ENCODE data around the gene RAD51B.
A peak's percentile ranks its signal among the peaks of the same experiment; 100 is the strongest.
"Not testable (repeated sequence)": the region's sequence is repeated elsewhere in the genome, so short reads cannot be mapped to it uniquely, and the experiment has no call there.

RAD51B gene

DNA sequence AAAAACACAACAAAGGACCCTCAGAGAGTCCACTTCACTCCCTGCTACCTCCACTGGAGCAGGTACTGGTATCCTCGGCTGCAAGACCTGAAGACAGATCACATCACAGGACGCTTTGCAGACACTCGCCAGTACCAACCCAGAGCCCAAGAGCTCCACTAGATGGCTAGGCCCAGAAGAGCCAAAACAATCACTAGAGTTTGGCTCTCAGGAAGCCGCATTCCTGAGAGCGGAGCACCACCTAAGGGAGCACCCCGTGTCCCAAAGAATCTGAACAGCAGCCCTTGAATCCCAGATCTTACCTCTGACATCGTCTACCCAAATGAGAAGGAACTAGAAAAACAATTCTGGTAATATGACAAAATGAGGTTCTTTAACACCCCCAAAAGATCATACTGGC is 399.8 kb downstream of the RAD51B start:
- no peak for DNase-seq

DNA sequence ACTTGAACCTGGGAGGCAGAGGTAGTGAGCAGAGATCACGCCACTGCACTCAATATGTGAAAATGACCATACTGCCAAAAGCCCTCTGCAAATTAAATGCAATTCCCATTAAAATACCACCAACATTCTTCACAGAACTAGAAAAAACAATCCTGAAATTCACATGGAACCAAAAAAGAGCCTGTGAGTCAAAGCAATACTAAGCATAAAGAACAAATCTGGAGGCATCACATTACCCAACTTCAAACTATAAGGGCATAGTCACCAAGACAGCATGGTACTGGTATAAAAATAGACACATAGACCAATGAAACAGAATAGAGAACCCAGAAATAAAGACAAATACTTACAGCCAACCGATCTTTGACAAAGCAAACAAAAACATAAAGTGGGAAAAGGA is 401.5 kb downstream of the RAD51B start:
- not testable (repeated sequence) for DNase-seq

DNA sequence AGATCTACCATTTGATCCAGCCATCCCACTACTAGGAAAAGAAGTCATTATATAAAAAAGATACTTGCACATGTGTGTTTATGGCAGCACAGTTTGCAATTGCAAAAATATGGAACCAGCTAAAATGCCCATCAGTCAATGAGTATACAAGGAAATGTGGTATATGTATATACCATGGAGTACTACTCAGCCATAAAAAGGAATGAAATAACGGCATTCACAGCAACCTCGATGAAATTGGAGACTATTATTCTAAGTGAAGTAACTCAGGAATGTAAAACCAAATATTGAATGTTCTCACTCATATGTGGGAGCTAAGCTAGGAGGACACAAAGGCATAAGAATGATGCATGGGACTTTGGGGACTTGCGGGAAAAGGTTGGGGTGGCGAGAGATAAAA is 402.6 kb downstream of the RAD51B start:
- DNase-seq = no peak

DNA sequence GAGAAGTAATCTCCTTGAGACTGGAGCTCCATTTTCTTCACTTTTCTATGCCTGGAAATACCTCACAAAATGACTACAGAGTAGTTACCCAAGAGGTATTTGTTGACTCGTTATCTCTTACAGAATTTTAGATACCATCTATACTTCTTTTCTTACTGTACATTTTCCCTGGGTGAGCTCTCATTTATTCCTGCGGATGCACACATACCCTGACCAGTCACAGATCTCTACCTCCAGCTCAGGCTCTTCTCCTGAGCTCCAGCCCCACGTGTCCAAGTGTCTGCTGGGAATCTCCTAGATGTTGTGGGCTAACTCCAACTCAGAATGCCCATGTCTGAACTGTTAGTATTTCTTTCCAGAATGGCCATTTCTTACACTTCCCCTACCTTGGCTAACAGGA is 403.1 kb downstream of the RAD51B start:
- no peak for DNase-seq

DNA sequence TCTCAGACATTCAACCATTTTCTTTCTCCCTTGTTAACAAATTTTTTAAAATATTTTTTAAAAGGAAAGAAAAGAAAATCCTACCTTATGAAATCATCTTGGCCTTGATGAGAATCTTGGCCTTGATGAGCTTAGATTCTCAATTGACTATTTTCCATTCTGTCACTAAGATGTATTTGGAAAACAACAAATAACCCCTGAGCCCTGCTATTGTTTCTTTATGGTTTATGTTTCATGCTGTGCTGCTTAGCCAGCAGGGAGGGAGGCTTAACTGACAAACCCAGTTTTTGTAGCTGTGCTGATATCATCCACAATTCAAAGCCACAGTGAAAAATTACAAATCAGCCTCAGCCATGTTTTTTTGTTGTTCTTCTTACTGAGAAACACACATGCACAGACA is 404.1 kb downstream of the RAD51B start:
- no peak for DNase-seq

DNA sequence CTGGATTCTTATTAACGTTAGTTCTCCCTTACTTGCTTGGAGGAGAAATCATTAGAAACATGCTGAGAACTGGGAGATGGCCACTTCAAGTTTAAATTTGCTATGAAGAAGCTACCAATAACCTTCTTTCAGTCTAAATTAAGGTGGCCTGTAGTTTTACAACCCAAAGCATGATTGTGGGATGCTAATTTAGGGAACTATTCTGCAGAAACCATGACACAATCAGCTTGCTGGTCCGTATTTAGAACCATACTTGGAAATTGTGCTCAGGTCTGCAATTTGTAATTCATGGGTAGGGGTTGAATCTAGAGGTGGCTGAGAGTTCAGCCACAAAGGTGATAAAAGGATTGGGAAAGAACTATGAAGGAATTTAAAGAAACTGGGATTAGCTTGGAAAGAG is 405.7 kb downstream of the RAD51B start:
- no peak for DNase-seq

DNA sequence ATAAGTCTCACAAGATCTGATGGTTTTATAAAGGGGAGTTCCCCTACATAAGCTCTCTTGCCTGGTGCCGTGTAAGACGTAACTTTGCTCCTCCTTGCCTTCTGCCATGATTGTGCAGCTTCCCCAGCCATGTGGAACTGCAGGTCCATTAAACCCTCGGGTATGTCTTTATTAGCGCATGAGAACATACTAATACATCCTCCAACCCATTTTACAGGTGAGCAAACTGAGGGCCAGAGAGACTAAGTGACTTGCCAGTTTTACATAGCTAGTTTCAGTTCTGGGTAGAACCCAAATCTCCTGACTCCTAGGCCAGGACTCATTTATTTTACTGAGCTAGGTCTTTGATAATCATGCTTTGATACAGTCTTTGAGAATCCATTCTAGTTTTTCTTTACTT is 406.9 kb downstream of the RAD51B start:
- no peak for DNase-seq

DNA sequence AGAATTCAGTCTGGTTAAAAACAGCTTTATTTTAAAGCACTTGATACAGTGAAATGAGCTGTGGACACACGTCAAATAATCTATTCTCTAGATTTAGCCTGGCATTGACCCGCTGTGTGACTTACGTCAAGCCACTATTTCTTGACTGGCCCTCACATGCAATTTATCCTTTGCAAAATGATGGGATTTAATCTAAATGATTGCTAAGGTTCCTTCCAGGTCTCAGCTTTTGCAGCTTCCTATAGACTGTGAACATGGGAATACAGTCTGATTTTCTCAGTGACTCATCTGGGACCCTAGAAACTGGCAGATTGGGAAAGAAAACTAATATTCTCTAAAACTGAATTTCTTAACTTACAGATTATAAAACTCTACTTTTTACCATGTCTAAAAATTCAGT is 409.1 kb downstream of the RAD51B start:
- DNase-seq = no peak

DNA sequence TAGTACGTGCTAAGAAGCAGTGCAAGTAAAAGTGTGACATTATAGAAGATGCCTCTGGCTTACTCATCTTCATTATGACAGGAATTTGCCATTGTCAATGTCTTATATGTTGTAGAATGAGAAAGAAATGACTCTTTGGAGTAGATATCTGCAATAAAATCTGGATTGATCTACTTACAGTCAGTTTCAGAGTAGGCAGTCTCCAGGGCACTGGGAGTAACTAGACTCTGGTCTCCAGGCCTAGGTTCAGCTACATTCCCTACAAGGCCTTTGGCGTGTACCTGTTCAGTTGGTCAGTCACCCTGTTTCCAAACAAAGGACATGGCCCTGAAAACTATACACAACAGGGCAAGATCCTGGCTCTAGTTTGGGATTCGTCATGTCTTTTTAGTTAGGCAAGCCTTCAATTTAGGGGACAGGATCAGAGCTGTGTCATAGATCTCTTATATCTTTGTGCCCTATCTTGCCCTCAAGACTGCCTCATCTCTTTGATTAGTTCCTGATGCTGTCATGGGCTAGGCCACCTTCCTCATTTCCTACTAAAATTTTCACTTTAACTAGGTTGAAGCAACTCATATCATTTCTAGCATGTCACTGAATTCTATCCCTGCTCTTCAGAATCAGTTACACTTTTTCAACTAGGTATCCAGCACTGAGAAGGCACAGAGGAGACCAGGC is 410.0 kb downstream of the RAD51B start:
- DNase-seq = no peak

DNA sequence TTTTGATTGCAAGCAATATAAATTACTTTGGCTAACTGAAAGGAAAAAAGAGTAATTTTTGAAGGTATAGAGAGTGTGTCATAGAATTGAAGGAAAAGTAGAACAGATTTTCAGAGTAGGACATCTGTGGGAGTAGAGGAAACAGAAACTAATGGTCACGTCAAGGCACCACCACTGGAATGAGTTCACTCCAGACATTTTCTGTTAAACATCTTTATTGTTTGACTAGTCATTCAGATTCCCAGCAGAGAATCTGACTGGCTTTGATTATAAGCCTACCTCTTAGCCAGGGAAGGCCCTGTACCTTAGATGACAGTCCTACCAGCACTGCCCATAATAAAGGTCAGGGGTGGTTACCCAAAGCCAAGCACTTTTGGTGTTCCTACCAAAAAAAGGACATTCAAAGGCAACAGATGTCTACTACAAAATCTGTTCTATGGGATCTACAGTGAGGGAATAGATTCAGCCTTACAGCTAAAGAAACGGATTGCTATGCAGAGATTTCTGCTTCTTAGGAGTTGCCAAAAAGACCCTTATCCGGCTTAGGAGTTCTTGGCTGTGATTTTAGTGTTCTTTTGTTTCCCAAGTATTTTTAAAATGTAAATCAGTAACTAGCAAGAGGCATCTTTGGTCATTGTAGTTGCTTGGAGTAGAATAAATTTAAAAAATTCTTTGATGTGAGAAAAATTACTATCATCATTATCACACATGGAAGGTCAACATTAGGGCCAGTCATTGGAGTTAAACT is 410.8 kb downstream of the RAD51B start:
- DNase-seq = no peak

DNA sequence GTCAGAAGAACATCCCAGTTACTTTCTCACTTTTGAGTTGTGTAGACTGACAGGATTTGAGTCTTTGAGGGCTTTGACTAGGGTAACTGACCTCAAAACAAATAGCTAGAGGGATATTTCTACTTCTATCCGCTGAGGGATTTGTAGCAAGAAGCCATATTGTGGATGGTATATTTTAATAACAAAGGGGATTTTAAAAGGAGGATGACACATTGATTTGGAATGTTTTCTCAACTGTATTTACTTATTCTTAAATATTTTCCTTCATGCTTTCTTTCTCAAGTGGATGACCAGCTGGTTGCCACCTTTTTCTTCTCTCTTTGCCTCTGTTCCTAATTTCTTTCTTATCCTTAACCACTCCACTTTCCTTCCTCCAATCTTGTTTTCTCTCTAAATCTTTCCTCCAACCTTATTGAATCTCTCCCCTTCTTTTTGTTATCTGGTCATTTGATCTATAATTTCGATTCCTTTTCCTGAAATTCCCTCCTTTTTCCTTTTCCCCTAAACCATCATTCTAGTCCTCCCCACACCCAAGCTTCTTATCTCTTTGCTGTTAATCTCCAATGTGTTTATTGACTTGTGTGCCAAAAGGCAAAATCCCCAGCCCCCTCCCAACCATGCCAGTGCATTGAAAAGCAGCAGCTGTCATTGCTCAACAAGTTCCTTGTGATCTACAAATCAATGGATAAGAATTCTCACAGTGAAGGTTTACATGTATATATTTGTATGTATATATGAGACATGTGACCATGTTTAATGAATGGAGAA is 411.6 kb downstream of the RAD51B start:
- no peak for DNase-seq

DNA sequence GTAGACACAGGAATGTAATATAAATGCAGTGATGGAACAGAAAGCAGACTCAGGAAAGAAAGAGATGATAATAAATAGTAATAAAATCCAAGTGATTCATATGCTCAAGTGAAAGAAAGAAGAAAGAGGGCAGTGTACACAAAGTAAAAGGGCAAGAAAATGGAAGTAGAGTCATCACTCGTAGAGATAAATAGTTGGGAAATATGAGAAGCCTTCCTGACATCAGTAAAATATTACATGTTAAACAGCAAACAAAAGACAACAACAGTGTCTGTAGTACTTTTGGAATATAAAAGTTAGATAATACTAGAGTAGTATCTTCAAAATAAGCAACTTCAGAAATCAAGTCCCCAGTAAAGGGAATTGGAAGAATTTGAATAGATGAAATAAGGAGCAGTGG is 412.3 kb downstream of the RAD51B start:
- no peak for DNase-seq

DNA sequence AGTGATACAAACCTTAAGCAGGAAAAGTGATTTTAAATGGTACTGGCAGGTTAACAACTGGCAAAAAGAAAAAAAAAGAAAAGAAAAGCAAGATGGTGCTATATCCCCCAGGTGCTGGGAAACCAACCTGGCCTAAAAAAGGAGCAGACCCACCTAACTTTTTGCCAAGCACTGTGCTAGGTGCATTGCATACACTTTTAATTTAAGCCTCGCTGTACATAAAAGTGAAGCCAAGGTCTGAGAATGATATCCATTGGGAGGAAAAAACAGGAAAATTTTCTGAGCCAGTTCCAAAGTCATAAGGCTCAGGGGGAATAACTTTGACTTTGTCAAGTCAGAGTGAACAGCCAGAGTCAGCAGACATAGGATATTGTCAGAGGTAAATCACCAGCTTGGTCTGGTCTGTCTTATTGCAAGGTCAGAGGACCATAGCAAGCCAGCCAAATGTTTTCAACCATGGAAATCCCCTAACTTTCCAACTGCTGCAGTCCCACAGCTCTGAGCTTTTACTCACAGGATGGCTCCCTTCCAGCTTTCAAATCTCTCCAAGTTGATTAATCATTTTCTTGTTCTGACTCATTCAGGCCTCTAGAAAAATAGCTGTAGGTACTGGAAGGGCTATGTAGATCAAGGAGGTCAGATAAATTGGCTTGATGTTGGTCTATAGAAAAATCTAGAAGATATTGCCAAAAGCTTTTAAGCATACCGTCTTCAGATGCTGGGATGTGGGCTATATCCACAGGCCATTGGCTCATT is 412.9 kb downstream of the RAD51B start:
- DNase-seq = peak; percentile 82

DNA sequence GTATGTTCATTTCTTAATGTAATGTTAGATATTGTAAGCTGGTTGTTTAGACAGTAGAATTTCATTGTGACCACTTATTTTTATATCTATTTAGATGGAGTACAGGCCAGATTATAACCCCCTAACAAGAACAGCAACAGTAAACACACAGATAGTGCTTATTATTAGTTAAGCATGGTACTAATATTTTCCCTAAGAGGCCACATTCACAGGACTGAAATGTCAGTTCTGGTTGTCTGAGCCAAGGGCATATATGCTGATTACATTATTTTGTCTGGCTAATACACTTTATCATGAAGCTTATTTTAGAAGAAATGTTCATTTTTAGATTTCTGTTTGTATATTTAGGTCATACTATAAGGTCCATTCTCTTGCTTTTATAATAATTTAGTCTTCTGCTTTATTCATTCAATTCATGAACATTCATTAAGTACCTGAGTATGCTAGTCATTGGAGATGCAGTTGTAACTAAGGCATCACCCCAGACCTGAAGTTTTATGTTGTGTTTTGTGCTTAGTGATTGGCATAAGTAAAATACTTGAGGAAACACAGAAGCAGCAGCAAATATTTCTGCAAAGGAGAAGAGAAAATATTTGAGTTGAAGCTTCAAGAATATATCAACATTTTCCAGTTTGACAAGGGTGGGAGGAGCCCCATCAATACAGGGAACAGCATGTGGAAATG is 413.7 kb downstream of the RAD51B start:
- no peak for DNase-seq

DNA sequence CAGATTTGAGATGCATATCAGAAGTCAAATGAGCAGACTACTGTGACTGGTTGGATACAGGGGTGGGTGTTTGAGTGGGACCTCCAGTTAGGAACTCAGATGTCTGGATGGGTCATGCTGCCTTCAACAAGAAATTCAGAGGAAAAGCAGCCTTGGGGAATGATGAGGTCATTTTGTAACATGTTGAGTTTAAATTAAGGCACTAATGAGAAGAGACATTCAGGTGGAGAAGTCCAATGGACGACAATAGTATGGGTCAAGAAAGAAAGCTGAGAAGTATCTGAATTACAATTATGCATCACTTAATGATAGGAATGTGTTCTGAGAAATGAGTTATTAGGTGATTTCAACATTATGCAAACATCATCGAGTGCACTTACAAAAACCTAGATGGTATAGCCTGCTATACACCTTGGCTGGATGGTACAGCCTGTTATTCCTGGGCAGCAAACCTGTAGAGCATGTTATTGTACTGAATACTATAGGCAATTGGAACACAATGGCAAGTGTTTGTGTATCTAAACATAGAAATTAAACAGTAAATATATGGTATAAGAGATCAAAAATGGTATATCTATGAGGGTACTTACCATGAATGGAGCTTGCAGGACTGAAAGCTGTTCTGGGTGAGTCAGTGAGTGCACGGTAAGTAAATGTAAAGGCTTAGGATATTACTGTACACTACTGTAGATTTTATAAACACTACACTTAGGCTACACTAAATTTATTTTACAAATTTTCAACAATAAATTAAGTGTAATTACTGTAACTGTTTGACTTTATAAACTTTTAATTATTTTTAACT is 414.7 kb downstream of the RAD51B start:
- no peak for DNase-seq

DNA sequence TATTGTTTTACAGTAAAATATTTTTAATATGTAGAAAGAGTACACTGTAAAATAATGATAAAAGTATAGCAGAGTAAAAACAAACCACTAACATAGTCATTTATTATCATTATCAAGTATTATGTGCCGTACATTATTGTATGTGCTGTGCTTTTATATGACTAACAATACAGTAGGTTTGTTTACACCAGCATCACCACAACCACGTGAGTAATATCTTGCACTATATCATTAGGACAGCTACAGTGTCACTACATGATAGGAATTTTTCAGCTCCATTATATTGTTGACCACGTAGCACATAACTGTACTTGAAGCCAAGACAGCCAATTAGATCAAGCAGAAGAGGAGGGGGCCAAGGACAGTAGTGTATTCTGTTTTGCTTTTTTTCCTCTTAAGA is 415.4 kb downstream of the RAD51B start:
- DNase-seq = no peak

DNA sequence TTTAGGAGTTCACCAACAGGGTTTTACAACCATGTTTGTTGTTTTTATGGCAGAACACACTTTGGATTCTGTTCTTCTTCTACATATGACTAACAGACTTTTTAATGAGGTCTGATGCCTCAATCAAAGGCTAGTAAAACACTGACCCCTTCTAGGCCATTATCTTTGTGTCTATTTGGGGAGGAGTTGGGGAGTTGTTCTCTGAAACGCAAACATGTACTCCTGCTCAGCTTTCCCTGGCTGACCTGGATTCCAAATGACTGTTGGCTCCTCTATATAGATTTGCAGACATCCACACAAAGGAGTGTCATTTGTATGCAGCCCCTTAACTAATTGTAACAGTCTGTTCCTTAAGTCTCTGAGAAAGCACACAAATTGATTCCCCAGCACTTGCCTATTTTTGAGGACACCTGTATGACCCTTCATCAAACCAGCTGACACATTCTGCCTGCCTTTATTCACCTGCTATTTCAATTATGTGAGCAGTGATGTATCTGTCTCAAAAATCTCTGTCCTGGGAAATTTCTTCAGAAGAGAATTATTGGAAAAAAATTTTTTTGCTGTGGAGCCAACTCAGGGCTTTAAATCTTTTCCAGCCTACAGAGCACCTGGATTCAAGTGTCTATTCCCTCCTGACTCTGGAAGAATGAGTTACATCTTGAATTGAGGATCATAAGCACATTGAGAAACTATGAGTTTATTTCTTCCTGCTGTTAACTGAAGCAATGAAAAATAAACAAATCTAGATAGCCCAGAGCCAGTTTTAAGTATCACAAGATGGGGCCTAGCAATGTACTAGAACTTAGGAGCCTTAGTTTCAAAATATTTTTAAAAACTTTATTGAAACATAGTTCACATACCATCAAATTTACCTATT is 417.2 kb downstream of the RAD51B start:
- DNase-seq = no peak

DNA sequence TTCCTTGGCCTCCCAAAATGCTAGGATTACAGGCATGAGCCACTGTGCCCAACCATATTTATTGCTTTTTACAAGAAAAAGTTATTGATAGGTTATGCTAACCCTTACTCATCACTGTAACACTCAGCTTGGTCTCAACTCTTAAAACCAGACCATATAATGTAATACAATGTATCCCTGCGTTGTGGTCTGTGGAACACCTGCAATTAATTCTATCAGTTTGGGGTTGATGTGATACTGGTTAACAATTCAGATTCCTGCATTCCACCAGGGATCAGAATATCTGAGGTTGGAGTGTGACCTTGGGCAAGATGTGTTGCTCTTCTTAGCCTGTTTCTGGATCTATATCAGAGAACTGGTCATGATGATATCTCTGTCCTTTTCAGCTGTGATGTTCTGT is 419.0 kb downstream of the RAD51B start:
- DNase-seq = no peak

DNA sequence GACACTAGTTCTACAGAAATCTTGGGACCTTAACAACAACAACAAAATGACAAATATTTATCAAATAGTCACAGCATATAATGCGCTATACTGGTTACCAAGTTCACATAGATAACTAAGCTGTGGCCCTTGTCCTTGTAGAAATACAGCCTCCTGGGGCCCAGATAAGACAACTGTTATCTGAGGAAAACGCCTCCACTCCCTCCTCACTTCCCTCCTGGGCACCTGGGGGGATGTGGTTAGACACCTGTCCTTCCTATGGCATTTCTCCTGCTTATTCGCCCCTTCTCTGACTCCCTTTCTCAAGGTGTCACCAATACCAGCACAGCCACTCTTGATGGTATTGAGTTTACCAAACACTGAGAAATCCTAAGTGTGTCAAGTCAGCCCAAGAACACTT is 419.4 kb downstream of the RAD51B start:
- no peak for DNase-seq

DNA sequence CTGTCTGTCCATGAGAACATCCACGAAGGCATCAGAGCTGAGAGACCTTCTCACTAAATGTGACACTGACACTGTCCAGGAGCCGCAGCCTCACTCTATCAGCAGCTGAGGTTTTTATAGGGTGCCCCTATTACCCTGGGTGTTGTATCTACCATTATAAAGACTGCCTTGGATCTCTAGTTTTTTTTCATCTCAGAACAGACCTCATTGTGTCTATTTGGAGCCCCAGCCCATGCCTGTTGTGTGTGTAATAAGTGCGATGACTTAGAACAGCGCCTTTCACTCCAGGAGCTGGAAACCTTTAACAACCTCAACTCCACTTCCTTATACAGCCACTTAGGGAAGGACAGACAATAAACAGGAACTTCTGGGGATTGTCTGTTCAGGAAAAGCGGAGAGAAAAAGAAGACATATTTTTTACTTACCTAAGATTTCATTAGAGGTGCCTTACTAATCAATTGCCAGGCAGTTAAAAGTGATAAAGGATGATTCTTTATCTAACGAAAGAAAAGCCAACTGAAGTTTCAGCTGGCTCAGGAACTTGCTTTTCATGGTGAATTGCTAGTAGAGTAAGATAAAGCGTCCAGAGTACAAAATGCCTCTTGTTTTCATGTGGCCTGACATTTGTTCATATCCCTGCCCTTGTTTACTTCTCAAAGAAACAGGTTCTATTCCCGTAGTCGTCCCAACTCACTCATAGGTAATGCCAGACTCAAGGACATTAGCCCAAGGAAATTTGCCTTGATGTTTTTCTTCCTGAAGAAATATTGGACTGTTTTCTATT is 420.6 kb downstream of the RAD51B start:
- DNase-seq = no peak

Measured in DMS 273 treated with DMSO at 0.1 percent for 48 hours (cell line).